Adrenal gland (tissue), 5 donors: ENCODE data around the gene IFT52.
"Not testable (repeated sequence)": the region's sequence is repeated elsewhere in the genome, so short reads cannot be mapped to it uniquely, and the experiment has no call there.

Source experiments
- POLR2A ChIP-seq, 2 donors: fragments of 450-650 bp; IDR thresholded peaks; one replicate each; pipeline ENCODE4 v1.6.1; 2017; ENCODE audit warnings: antibody characterized with exemption in 2 of 2, mild to moderate bottlenecking in 2 of 2, moderate library complexity in 1 of 2
- TF ChIP-seq, protein P1 (sequence below), 6 experiments: fragments of 450-650 bp in 4 of 6; fragments of 200-600 bp in 2 of 6; sonication (generic) in 1 of 6; IDR thresholded peaks; 1 replicate in 5 of 6; 2 replicates in 1 of 6; pipeline versions ENCODE4 v1.5.1 to v1.8.0; 2016 to 2021; ENCODE audit warnings: antibody characterized with exemption in 6 of 6, mild to moderate bottlenecking in 2 of 6, moderate library complexity in 1 of 6
- donor health status: DM: no; HTN: no; CAD: no.

DNA sequence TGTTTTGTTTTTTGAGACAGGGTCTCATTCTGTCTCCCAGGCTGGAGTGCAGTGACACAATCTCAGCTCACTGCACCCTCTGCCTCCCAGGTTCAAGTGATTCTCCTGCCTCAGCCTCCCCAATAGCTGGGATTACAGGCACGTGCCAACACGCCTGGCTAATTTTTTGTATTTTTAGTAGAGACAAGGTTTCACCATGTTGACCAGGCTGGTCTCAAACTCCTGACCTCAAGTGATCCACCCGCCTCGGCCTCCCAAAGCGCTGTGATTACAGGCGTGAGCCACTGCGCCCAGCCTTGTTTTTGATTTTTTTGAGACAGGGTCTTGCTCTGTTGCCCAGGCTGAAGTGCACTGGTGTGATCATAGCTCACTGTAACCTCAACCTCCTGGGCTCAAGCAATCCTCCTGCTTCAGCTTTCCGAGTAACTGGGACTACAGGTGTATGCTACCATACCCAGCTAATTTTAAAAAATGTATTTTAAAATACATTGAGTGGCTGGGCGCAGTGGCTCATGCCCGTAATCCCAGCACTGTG is 61.0 kb downstream of the IFT52 start:
- TF ChIP-seq, protein P1, sequence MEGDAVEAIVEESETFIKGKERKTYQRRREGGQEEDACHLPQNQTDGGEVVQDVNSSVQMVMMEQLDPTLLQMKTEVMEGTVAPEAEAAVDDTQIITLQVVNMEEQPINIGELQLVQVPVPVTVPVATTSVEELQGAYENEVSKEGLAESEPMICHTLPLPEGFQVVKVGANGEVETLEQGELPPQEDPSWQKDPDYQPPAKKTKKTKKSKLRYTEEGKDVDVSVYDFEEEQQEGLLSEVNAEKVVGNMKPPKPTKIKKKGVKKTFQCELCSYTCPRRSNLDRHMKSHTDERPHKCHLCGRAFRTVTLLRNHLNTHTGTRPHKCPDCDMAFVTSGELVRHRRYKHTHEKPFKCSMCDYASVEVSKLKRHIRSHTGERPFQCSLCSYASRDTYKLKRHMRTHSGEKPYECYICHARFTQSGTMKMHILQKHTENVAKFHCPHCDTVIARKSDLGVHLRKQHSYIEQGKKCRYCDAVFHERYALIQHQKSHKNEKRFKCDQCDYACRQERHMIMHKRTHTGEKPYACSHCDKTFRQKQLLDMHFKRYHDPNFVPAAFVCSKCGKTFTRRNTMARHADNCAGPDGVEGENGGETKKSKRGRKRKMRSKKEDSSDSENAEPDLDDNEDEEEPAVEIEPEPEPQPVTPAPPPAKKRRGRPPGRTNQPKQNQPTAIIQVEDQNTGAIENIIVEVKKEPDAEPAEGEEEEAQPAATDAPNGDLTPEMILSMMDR (IDR thresholded peaks at IDR 0.05): not testable (repeated sequence)
- TF ChIP-seq POLR2A (IDR thresholded peaks at IDR 0.05): not testable (repeated sequence)
